Fibroblast of villous mesenchyme (primary cell): Measurements from ENCODE around the gene CLIP3. TPM values are rescaled to one million over a fixed set of nuclear protein-coding genes. Genes with fewer than 3 reads are reported as not detected.
"Not testable (repeated sequence)": the region's sequence is repeated elsewhere in the genome, so short reads cannot be mapped to it uniquely, and the experiment has no call there.

ENCODE experiments used
- DNase-seq: peaks from one replicate; pipeline ENCODE4 v3.0.0-alpha.2; 2010; ENCODE audit warnings: low read depth
- H3K4me3 ChIP-seq: 2 replicates; pipeline ENCODE4 v1.5.1; 2011; ENCODE audit warnings: low read depth, mild to moderate bottlenecking, low read length
- total RNA-seq: library from RNA; depleted of rRNA; stranded (reverse); fragments of >200 nt; gene quantifications from 2 replicates; pipeline ENCODE4 v1.2.3, GENCODE V29; 2012
- TF ChIP-seq, protein P1 (sequence below): IDR thresholded peaks from 2 replicates; pipeline ENCODE4 v1.5.1; 2012; ENCODE audit warnings: low read depth, mild to moderate bottlenecking, low read length; ENCODE audit not compliant: insufficient read depth

The CLIP3 gene
- total RNA-seq, 1 donor = 17.3 TPM

DNA sequence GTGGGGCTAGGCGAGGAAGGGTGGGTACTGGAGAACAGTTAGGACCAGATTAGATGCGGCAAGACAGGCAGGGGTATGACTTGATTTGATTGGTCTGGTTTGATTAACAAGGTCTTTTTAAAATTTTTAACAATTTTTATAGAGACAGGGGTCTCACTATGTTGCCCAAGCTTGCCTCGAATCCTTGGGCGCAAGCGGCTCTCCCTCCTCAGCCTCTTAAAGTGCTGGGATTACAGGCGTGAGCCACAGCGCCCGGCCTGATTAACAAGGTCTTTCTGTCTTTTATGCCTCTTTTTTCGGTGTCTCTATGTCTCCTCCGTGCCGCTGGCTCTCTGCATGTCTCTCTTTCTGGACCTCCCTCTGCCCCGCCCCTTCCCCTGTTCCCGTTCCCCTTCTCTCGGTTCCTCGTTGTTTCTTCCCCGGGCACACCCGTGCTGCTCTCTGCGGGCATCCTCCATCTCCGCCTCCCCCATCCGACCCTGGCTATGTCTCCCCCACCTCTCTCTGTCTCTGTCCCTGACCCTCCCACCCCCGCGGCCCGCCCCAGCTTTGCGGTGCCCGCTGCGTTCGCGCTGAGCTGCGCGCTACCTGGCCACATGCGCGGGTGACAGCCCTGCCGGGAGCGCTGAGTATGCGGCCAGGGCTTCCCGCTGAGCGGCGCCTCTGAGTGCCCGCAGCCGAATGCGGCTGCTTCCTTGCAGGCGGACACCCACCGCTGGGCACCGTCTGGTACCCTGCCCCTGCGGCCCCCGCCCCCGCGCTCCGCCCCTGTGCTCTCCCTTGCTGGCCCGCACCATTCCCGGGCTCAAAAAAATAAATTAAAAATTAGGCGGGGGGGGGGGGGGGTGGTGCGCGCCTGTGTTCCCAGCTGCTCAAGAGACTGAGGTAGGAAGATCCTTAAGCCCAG is 45.8 kb downstream of the CLIP3 start:
- no peak for DNase-seq
- peak overlapping the region; percentile 36 for H3K4me3 ChIP-seq
- TF ChIP-seq, protein P1, sequence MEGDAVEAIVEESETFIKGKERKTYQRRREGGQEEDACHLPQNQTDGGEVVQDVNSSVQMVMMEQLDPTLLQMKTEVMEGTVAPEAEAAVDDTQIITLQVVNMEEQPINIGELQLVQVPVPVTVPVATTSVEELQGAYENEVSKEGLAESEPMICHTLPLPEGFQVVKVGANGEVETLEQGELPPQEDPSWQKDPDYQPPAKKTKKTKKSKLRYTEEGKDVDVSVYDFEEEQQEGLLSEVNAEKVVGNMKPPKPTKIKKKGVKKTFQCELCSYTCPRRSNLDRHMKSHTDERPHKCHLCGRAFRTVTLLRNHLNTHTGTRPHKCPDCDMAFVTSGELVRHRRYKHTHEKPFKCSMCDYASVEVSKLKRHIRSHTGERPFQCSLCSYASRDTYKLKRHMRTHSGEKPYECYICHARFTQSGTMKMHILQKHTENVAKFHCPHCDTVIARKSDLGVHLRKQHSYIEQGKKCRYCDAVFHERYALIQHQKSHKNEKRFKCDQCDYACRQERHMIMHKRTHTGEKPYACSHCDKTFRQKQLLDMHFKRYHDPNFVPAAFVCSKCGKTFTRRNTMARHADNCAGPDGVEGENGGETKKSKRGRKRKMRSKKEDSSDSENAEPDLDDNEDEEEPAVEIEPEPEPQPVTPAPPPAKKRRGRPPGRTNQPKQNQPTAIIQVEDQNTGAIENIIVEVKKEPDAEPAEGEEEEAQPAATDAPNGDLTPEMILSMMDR = no peak

GRCh38 chr19:35986111-35986510 is 46.6 kb downstream of the CLIP3 start:
- DNase-seq = no peak
- H3K4me3 ChIP-seq = no peak overlapping the region
- TF ChIP-seq, protein P1 = no peak

- DNase-seq = no peak
- TF ChIP-seq, protein P1 = no peak
- no peak overlapping the region for H3K4me3 ChIP-seq
Observed at GRCh38 chr19:35983177-35983576, 49.5 kb downstream of the CLIP3 start.

- not testable (repeated sequence) for DNase-seq, H3K4me3 ChIP-seq
Observed at GRCh38 chr19:35980997-35981396, 51.7 kb downstream of the CLIP3 start.

GRCh38 chr19:35978832-35979365 is 53.8 kb downstream of the CLIP3 start:
- TF ChIP-seq, protein P1 = no peak
- DNase-seq = no peak
- no peak overlapping the region for H3K4me3 ChIP-seq

GRCh38 chr19:35978271-35978670 is 54.4 kb downstream of the CLIP3 start:
- no peak for DNase-seq
- H3K4me3 ChIP-seq = no peak overlapping the region
- TF ChIP-seq, protein P1 = no peak

GRCh38 chr19:35977446-35978222 is 55.0 kb downstream of the CLIP3 start:
- TF ChIP-seq, protein P1 = peak; percentile 26
- H3K4me3 ChIP-seq = no peak overlapping the region
- no peak for DNase-seq
